DND-41 (cell line): ENCODE measurements around the gene CARMIL3.
"Not testable (repeated sequence)": the region's sequence is repeated elsewhere in the genome, so short reads cannot be mapped to it uniquely, and the experiment has no call there.

Experiments
- ATAC-seq: fragments of 200-7000 bp; cut with Tn5 transposase; 3 replicates; pipeline ENCODE4 v1.9.1; 2021; ENCODE audit warnings: low read depth; ENCODE audit not compliant: insufficient read depth
- DNase-seq: peaks from one replicate; pipeline ENCODE4 v3.0.0-alpha.2; 2020
- H2AFZ ChIP-seq: 2 replicates; pipeline ENCODE4 v1.6.0; 2012; ENCODE audit warnings: low read depth, low read length
- H3K27ac ChIP-seq: 2 replicates; pipeline ENCODE4 v1.5.1; 2012; ENCODE audit warnings: low read length, inconsistent platforms
- H3K27me3 ChIP-seq: fragments of 200-600 bp; sonication (generic); 2 replicates; pipeline ENCODE4 v1.6.0; 2012; ENCODE audit warnings: low read length, mild to moderate bottlenecking, inconsistent platforms; ENCODE audit not compliant: insufficient read depth, poor library complexity
- H3K36me3 ChIP-seq: 2 replicates; pipeline ENCODE4 v1.5.1; 2012; ENCODE audit warnings: low read length, inconsistent platforms; ENCODE audit not compliant: insufficient read depth
- H3K4me1 ChIP-seq: 2 replicates; pipeline ENCODE4 v1.5.1; 2012; ENCODE audit warnings: mild to moderate bottlenecking, low read length; ENCODE audit not compliant: insufficient read depth
- H3K4me2 ChIP-seq: 2 replicates; pipeline ENCODE4 v1.6.0; 2012; ENCODE audit warnings: mild to moderate bottlenecking, moderate library complexity, low read length, inconsistent platforms; ENCODE audit not compliant: insufficient read depth
- H3K4me3 ChIP-seq, 2 experiments: fragments of 200-600 bp in 1 of 2; shearing (Covaris generic) in 1 of 2; 2 replicates each; pipeline ENCODE4 v1.5.1; 2012 to 2016; ENCODE audit warnings: inconsistent platforms in 2 of 2, low read length in 2 of 2, mild to moderate bottlenecking in 2 of 2, low read depth in 1 of 2, moderate library complexity in 1 of 2
- H3K79me2 ChIP-seq: 2 replicates; pipeline ENCODE4 v1.6.0; 2012; ENCODE audit warnings: low read length, inconsistent platforms; ENCODE audit not compliant: insufficient read depth
- H3K9ac ChIP-seq: 2 replicates; pipeline ENCODE4 v1.6.0; 2012; ENCODE audit warnings: low read depth, mild to moderate bottlenecking, inconsistent platforms, low read length, moderate library complexity
- H3K9me3 ChIP-seq: 2 replicates; pipeline ENCODE4 v1.5.1; 2012; ENCODE audit warnings: low read length, moderate library complexity, mild to moderate bottlenecking, inconsistent platforms; ENCODE audit not compliant: insufficient read depth, severe bottlenecking
- H4K20me1 ChIP-seq: 2 replicates; pipeline ENCODE4 v1.6.0; 2012; ENCODE audit warnings: low read length; ENCODE audit not compliant: insufficient read depth
- CTCF ChIP-seq: IDR thresholded peaks from 2 replicates; pipeline ENCODE4 v1.5.1; 2012; ENCODE audit warnings: borderline replicate concordance, low read length, moderate library complexity, mild to moderate bottlenecking; ENCODE audit not compliant: poor library complexity, severe bottlenecking; ENCODE audit errors: extremely low read depth

CARMIL3 gene

GRCh38 chr14:24019944-24020343 is 31.9 kb upstream of the CARMIL3 start:
- not testable (repeated sequence) for H3K9me3 ChIP-seq, DNase-seq, H3K79me2 ChIP-seq, H3K27ac ChIP-seq, H4K20me1 ChIP-seq, H3K36me3 ChIP-seq, H3K4me2 ChIP-seq, H3K4me3 ChIP-seq, H3K9ac ChIP-seq, H3K4me1 ChIP-seq, H2AFZ ChIP-seq, H3K27me3 ChIP-seq
- peak; percentile 18 for TF ChIP-seq CTCF
- peak; percentile 85 for ATAC-seq

- H2AFZ ChIP-seq, DNase-seq, H3K79me2 ChIP-seq, H3K4me2 ChIP-seq, H4K20me1 ChIP-seq, H3K27ac ChIP-seq, H3K4me3 ChIP-seq, H3K36me3 ChIP-seq, H3K9me3 ChIP-seq, H3K27me3 ChIP-seq, H3K9ac ChIP-seq, ATAC-seq, H3K4me1 ChIP-seq: not testable (repeated sequence)
Measured at GRCh38 chr14:24020520-24020919, 31.3 kb upstream of the CARMIL3 start.

GRCh38 chr14:24024939-24025418 is 26.8 kb upstream of the CARMIL3 start:
- H3K27ac ChIP-seq, H3K79me2 ChIP-seq, H3K4me2 ChIP-seq, H4K20me1 ChIP-seq, H3K27me3 ChIP-seq, H3K4me3 ChIP-seq, H3K36me3 ChIP-seq, H3K9ac ChIP-seq, ATAC-seq, H2AFZ ChIP-seq, DNase-seq, H3K9me3 ChIP-seq: not testable (repeated sequence)
- H3K4me1 ChIP-seq = peaks cover 15% of the 10 kb centered on the region

GRCh38 chr14:24029687-24030086 is 22.1 kb upstream of the CARMIL3 start:
- H4K20me1 ChIP-seq, DNase-seq, H3K79me2 ChIP-seq, H3K36me3 ChIP-seq, H3K27me3 ChIP-seq, H3K9ac ChIP-seq, H3K4me3 ChIP-seq, ATAC-seq, H3K27ac ChIP-seq, H3K4me2 ChIP-seq, H2AFZ ChIP-seq: not testable (repeated sequence)
- peaks cover 12% of the 10 kb centered on the region for H3K9me3 ChIP-seq
- H3K4me1 ChIP-seq = peaks cover 23% of the 10 kb centered on the region

GRCh38 chr14:24031331-24031730 is 20.5 kb upstream of the CARMIL3 start:
- not testable (repeated sequence) for ATAC-seq, H3K27ac ChIP-seq, H2AFZ ChIP-seq, H3K27me3 ChIP-seq, H3K36me3 ChIP-seq, H4K20me1 ChIP-seq, H3K79me2 ChIP-seq, H3K9ac ChIP-seq, DNase-seq, H3K4me2 ChIP-seq, H3K4me3 ChIP-seq
- H3K4me1 ChIP-seq = peaks cover 22% of the 10 kb centered on the region
- H3K9me3 ChIP-seq = peaks cover 12% of the 10 kb centered on the region
